GM18909 (cell line): ENCODE data around the gene GPR173.

Source experiments
- ATAC-seq: cut with Tn5 transposase; IDR thresholded peaks from one replicate; pipeline ENCODE4 v1.9.1; 2021; ENCODE audit warnings: mild to moderate bottlenecking; ENCODE audit not compliant: unreplicated experiment, poor library complexity

The GPR173 gene

DNA sequence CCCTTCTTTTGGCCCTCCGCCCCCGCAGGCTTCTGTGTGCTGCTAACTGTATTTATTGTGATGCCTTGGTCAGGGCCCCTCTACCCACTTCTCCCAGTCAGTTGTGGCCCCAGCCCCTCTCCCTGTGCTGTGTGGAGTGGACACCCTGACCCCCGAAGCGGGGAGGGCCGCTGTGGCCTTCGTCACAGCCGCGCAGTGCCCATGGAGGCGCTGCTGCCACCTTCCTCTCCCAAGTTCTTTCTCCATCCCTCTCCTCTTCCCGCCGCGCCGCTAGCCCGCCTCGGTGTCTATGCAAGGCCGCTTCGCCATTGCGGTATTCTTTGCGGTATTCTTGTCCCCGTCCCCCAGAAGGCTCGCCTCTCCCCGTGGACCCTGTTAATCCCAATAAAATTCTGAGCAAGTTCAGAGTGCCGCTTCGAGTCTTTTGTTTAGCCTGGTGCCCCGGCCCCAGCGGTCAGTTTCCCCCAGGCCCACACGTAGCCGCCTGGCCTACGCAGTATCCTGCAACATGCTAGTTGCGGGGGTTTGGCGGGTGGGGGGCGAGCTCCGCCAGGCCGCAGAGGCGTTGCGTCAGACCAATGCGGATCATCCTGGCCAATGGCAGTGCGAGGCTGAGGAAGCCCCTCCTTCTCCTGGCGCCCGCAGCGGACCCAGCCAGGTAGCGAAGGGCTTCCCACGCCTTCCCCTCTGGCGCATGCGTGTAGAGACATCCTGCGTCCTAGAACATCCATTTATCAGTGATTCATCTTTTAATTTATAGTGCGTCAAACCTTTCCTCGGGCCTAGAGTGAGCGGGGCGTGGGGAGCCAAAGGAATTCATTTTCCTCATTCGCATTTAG lies 39.8 kb downstream of the GPR173 start:
- no peak for ATAC-seq

DNA sequence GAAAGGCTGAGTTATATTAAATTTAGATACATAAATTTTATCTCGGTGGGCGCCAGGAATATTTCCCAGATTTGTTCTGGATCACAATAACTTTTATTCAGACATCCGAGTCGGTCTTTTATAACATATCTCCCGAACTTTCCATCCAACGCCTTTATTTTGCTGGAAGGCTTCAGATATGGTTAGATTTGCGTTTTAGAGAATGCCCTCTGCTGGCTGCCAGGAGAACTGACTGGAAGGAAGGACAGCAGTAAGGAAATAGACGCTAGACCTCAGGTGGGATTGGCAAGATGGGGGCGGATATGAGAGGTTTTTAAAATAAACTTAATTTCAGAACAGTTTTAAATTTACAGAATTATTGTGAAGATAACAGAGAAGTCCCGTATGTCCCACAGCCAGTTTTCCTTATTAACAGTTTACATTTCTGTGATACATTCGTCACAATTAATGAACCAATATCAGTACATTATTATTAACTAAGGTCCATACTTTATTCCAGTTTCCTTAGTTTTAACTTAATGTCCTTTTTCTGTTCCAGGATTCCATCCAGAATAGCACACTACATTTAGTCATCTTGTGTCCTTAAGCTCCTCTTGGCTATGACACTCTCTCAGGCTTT lies 40.7 kb downstream of the GPR173 start:
- ATAC-seq, result no peak

DNA sequence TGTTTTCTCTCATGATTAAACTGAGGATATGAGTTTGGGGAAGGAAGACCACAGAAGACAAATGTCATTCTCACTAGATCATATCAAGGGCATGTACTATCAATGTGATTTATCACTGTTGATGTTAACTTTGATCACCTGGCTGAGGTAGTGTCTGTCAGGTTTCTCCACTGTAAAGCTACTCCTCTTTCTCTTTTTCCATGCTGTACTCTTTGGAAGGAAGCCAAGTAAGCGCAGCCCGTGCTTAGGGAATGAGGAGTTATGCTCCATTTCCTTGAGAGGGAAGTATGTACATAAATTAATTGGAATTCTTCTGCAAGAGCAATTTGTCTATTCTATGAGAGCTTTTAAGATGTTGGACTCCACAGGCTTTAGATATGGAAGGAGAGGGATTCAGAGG lies 41.3 kb downstream of the GPR173 start:
- ATAC-seq, result no peak

DNA sequence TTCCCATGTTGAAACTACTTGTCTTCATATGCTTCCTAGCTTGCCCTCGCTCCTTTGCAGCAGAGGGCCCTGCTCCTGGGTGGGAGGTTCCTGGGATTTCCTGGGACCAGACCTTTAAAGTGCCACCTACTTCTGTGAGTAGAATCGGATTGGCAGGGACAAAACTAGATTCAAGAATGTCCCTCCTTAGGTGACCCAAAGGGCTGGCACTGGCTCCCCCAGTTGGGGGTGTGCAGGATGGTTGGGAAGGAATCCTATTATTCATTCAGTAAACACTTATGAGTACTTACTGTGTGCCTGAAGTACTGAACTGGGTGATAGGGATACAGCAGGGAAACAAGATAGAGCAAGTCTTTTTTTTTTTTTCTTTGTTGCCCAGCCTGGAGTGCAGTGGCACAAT lies 42.8 kb downstream of the GPR173 start:
- no peak for ATAC-seq

DNA sequence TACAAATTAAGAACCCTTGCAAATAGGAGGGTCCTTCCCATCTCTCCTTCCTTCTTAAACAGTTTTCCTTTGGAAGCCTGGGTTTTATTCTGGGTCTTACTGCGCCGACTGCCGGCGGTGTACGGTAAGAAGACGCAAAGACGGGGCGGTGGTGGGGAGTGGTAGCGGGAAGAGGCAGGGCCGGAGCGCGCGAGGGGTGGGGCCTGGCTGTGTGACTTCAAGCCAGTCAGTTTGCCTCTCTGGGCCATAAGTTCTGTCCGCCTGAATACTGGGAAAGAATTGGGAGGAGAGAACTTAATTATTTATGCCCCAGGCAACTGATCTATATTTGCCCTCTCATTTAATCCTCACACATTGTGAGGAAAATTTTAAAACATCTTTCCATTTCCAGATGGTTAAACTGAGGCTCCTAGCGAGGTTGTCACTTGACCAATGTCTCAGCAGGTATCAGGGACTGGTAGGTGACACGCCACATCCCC lies 44.6 kb downstream of the GPR173 start:
- peak; percentile 54 for ATAC-seq

DNA sequence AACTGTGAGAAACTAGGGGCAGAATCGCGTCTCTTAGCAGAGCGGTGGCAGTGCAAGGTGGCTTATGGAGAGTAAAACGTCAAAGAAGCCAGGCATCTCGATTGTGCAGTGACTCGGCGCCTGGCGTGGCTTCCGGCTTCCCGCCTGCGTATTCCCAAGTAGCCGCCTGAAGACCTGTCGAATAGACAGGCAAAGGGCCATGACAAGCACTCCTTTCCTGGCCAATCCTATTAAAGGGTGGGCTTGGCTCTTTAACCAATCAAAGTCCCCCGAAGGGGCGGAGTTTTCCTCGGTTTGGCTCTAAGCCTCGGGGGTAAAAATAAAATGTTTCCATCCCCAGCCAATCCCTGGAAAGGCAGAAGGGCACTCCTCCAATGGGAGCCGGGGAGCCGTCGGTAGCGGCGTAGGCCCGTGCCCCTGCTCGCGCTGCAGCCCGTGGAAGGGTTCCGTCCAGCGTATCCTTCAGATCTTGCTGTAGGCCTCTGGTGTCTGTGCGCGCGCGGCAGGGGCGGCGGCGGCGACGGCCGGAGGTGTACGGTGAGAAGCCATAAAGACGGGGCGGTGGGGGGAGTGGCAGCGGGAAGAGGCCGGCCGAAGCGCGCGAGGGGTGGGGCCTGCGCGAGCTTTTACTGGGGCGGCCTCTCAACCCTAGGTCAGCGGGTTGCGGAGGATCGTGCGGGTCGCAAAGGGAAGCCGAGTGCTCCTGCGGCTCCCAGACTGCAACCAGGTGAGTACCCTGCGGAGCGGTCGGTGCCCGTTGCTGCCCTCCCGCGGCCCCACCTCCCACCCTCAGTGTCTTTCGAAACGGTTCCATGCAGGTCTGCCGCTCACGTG lies 45.4 kb downstream of the GPR173 start, which contains the start of gene KANTR:
Gene KANTR (plus strand): TSS at position 395 of the 834 bp plus-strand sequence. CDS start 30,131 bp downstream, outside the sequence.
- peak; percentile 80 for ATAC-seq

DNA sequence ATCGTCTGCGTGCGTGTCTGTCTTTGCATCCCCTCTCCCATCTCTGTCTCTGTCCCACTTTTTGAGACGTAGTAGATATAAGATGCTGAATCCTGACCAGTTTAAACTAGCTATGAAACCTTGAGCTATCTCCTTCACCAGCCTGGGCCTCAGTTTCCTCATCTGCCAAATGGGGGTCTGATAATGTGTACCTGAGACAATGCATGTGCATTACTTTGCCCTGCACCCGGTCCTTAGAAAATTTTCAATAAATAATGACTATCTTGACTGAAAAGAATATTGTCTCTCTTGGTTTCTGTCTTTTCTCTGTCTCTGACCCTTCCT lies 46.0 kb downstream of the GPR173 start:
- no peak for ATAC-seq

DNA sequence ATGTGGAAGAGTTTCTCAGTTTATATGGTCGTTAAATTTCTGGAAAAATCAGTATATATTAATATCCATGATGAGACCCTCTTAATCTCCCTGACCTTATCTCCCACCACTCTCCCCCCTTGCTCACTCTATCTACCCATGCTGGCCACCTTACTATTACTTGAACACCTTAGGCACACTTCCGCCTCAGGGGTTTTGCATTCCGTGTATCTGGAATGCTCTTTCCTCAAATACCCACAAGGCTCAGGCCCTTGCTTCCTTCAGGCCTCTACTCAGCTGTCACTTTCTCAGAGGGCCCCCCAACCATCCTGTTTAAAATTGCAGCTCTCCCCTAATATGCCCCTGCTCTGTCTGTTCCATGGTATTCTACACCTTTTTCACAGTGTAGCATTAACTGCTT lies 47.2 kb downstream of the GPR173 start:
- no peak for ATAC-seq

DNA sequence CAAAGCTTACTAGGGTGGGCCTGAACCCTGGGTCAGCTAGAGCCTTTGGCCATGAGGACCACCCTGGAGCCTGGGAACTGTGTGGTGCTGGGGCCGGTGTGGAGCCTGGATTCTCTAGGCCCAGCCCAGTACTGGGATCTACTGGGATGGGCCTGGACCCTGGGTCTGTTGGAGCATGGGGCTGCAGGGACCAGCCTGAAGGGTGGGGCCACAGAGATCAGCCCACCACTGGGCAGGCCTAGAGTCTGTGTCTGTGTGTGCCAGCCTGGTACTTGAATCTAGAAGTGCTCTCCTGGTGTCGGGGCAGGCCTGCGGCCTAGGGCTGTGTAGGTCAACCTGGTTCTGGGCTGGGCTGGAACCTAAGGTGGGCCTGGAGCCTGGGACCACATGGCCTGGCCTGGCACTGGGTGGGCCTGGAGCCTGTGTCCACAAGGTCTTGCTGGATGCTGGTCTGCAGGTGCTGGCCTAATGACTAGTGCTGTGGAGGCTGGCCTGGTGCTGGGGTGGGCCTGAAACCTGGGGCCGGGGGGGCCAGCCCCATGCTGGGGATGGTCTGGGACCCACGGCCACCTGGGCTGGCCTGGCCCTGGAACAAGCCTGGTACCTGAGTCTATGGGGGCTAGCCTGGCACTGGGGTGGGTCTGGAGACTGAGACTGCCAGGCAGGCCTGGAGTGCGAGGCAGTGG lies 66.4 kb downstream of the GPR173 start:
- ATAC-seq, result no peak

DNA sequence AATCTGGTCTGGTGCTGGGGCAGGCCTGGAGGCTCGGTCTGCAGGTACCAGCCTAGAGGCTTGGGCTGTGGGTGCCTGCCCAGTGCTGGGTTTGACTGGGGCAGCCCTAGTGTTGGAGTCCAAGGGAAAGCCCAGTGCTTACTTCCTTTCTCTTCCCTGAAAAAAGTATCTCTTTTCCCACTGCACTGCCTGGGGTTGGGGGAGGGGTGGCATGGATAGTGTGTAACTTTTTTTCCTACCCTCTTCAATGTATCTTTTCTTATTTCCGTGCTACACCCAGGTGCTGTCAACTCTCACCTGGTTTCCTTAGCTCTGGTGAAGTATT lies 66.9 kb downstream of the GPR173 start:
- no peak for ATAC-seq

DNA sequence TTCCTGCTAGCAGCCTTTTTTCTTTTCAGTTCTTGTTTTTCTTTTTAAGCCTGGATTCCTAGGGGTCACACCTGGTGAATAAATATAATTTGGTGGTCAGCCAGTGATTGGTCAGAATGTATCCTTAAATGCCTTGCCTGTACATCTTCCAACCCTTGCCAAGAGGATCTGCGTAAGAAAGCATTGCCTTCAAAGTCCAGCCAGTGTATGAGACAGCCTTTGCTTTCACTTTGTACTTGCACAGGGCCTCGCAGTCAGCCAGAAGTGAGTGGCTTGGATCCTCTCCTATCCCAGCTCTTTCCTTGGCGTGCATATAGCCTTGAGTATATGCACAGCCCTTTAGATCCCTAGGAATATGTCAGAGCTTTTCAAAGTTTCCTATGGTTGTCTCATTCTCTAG lies 67.5 kb downstream of the GPR173 start:
- no peak for ATAC-seq

DNA sequence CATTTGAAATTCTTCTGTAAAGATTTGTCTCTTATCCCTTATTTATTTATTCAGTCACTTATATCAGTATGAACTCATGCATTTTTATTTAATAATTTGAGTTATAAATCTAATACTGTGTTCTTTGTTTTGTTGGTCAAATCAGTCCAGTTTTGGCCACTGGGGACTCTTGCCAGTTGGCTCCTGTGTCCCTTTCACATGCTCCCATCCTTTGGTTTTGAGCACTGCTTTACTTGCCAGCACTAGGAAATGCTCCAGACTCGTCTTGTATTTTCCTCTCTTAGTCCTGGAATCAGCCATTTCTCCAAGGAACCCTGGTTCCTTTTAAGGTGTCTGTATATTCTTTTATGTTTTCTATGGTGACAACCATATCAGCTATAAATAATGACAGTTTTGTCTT lies 73.4 kb downstream of the GPR173 start:
- ATAC-seq, result no peak

DNA sequence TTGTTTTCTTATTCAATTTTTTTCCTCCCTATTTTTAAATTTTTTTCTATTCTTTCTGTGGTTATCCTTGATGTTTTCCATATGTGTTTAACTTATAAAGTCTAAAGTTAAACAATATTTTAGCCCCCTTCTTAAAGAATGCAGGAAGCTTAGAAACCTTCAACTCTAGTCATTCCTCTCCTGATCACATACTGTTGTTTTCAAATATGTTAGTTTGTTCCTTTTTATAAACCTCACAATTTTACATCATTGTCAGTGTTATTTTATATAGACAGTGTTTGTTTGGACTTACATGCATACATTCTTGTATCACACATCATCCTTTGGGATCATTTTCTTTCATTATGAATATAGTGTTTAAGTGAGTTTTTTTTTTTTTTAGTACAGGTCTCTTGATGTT lies 76.9 kb downstream of the GPR173 start:
- ATAC-seq, result no peak

DNA sequence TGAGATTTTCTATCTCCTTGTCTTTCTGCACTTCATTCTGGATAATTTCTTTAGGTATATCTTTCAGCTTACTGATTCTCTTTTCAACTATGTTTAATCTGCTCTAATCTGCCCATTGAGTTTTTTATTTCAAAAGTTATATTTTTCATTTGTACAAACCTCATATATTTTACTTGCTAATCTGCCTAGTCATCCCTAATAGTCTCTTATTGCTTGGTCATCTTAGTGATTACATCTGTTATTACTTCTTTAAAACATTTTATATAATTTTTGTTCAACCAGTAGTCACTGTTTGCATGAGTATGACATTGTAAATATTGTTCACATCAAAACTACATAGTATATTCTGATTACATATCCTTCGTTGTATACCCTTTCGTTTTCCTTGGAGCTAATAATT lies 77.8 kb downstream of the GPR173 start:
- no peak for ATAC-seq

DNA sequence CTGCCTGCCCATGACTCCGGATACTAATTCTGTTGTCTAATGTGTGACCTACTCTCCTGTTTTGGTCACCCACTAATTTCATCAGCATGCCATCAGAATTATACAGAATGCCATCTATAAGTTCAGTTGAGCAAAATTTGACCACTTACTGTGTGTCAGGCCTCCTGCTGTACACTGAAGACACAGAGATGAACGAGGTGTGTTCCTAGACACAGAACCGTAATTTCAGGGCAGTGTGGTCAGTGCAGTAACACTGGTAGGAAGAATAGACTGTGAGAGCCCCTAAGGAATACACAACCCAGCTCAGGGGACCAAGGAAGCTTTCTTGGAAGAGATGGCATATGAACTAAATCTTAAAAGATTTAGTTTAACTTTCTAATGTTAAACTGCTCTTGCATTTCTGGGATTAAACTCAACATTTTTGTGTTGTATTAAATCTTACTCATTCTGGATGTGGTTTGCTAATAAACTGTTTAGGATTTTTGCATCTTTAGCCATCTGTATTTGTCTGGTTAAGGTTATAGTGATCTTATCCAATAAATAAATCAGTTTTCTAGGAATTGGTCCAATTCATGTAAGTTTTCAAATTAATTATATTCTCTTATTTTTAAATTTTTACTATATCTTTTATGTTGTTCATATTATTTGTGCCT lies 79.6 kb downstream of the GPR173 start:
- ATAC-seq, result no peak
